GM12892 (cell line): ENCODE measurements around the gene CFAP90.

Source experiments
- POLR2AphosphoS5 ChIP-seq: IDR thresholded peaks from 2 replicates; pipeline ENCODE4 v1.6.1; 2011; ENCODE audit warnings: low read depth, low read length, control low read depth
- TAF1 ChIP-seq: IDR thresholded peaks from 2 replicates; pipeline ENCODE4 v1.6.1; 2011; ENCODE audit warnings: low read depth, mild to moderate bottlenecking, control low read depth, low read length, borderline replicate concordance

DNA sequence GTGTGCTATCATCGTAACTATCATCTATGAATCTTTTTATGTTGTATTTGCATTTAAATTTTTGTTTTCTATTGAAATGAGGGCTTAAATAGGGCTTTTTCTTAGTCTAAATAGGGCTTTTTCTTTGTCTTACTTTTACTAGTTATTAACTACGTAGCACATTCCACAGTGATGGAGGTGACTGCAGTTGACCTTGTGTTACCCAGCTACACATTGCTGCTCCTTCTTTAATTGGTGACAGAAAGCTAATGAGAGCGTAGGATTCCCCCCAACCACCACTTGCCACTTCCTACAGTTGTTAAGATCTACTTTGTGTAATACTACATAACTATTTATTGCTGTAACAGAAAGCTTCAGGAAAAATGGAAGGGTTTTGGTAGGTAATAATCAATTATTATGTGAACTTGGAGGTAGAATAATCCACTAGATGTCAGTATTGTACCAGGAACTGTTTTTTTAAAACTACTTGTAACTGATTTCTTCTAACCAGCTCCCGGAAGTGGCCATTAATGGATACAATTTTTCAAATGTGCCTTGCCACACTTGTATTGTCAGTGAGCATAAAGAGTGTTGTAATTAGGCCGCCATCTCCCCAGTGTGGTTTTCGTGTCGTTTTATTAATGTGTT lies 36.0 kb upstream of the CFAP90 start:
- TF ChIP-seq TAF1 (no peak), POLR2AphosphoS5 (no peak)
